Measurements from ENCODE around the gene GRIN2A.

Gene GRIN2A

DNA sequence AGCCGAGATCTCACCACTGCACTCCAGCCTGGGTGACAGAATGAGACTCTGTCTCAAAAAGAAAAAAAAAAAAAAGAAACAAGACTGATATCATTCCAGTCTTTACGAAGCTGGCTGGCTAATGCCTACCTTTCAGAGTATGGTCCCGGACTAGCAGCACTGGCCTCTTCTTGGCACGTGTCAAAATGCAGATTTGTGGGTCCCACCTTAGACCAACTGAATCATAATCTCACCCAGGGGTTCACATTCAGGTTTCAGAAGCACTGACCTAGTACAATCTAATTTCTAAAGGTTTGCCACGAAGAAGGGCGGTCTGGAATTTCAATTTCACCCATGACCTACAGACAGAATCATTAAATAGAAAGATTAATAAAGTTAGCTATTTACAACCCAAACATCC, 43.4 kb upstream of the GRIN2A start:
- Histone ChIP-seq H3K4me3 (replicated peaks; ENCODE audit: low read depth, low read length) (no peak overlapping the region), H3K27me3 (replicated peaks; ENCODE audit: control insufficient read depth, insufficient read depth, low read length) (no peaks in the 10 kb centered on the region), H3K36me3 (ENCODE audit: control insufficient read depth, insufficient read depth, low read length) (no peaks in the 10 kb centered on the region)
- no peak for DNase-seq (ENCODE audit: extremely low read depth, insufficient read length)
- TF ChIP-seq, protein P1, sequence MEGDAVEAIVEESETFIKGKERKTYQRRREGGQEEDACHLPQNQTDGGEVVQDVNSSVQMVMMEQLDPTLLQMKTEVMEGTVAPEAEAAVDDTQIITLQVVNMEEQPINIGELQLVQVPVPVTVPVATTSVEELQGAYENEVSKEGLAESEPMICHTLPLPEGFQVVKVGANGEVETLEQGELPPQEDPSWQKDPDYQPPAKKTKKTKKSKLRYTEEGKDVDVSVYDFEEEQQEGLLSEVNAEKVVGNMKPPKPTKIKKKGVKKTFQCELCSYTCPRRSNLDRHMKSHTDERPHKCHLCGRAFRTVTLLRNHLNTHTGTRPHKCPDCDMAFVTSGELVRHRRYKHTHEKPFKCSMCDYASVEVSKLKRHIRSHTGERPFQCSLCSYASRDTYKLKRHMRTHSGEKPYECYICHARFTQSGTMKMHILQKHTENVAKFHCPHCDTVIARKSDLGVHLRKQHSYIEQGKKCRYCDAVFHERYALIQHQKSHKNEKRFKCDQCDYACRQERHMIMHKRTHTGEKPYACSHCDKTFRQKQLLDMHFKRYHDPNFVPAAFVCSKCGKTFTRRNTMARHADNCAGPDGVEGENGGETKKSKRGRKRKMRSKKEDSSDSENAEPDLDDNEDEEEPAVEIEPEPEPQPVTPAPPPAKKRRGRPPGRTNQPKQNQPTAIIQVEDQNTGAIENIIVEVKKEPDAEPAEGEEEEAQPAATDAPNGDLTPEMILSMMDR (IDR thresholded peaks at IDR 0.05; ENCODE audit: insufficient read depth, low read length, poor library complexity, severe bottlenecking), result no peak

- Histone ChIP-seq H3K27me3 (replicated peaks; ENCODE audit: control insufficient read depth, insufficient read depth, low read length) (no peaks in the 10 kb centered on the region), H3K36me3 (ENCODE audit: control insufficient read depth, insufficient read depth, low read length) (no peaks in the 10 kb centered on the region), H3K4me3 (replicated peaks; ENCODE audit: low read depth, low read length) (no peak overlapping the region)
- TF ChIP-seq, protein P1 (IDR thresholded peaks at IDR 0.05; ENCODE audit: insufficient read depth, low read length, poor library complexity, severe bottlenecking), result no peak
- no peak for DNase-seq (ENCODE audit: extremely low read depth, insufficient read length)
Measured at GRCh38 chr16:10224850-10225249, 42.6 kb upstream of the GRIN2A start.

GRCh38 chr16:10220942-10221341, 38.7 kb upstream of the GRIN2A start:
- no peak overlapping the region for H3K4me3 ChIP-seq (replicated peaks; ENCODE audit: low read depth, low read length)
- DNase-seq (ENCODE audit: extremely low read depth, insufficient read length), result no peak
- H3K27me3 ChIP-seq (replicated peaks; ENCODE audit: control insufficient read depth, insufficient read depth, low read length), result no peaks in the 10 kb centered on the region
- H3K36me3 ChIP-seq (ENCODE audit: control insufficient read depth, insufficient read depth, low read length), result no peaks in the 10 kb centered on the region
- TF ChIP-seq, protein P1 (IDR thresholded peaks at IDR 0.05; ENCODE audit: insufficient read depth, low read length, poor library complexity, severe bottlenecking), result no peak

GRCh38 chr16:10219742-10220141, 37.5 kb upstream of the GRIN2A start:
- no peaks in the 10 kb centered on the region for H3K27me3 ChIP-seq (replicated peaks; ENCODE audit: control insufficient read depth, insufficient read depth, low read length)
- no peak overlapping the region for H3K4me3 ChIP-seq (replicated peaks; ENCODE audit: low read depth, low read length)
- no peaks in the 10 kb centered on the region for H3K36me3 ChIP-seq (ENCODE audit: control insufficient read depth, insufficient read depth, low read length)
- TF ChIP-seq, protein P1 (IDR thresholded peaks at IDR 0.05; ENCODE audit: insufficient read depth, low read length, poor library complexity, severe bottlenecking), result no peak
- no peak for DNase-seq (ENCODE audit: extremely low read depth, insufficient read length)

GRCh38 chr16:10218490-10219206, 36.4 kb upstream of the GRIN2A start:
- DNase-seq (ENCODE audit: extremely low read depth, insufficient read length), result no peak
- TF ChIP-seq, protein P1 (IDR thresholded peaks at IDR 0.05; ENCODE audit: insufficient read depth, low read length, poor library complexity, severe bottlenecking), result no peak
- H3K4me3 ChIP-seq (replicated peaks; ENCODE audit: low read depth, low read length), result no peak overlapping the region
- no peaks in the 10 kb centered on the region for H3K36me3 ChIP-seq (ENCODE audit: control insufficient read depth, insufficient read depth, low read length)
- H3K27me3 ChIP-seq (replicated peaks; ENCODE audit: control insufficient read depth, insufficient read depth, low read length), result no peaks in the 10 kb centered on the region

DNA sequence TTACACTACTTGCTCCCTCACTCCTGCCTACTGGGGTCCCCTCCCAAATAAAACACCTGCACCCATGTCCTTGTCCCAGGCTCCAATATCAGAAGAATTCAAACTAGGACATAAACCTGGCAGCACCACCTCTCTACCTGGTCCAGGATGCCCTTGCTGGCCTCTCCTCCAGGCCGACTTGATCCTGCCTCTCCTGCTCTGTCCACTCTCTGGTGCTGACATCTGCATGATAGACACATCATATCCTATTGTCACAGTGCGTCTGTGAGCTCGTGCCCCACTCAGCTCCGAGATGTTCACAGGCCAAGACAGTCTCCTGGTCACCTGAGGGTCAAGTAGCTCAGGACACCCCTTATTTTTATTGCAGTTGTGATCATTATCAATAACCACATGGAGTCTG, 31.5 kb upstream of the GRIN2A start:
- no peak overlapping the region for H3K4me3 ChIP-seq (replicated peaks; ENCODE audit: low read depth, low read length)
- no peaks in the 10 kb centered on the region; the same call in 1 of the 2 replicates for H3K27me3 ChIP-seq (replicated peaks; ENCODE audit: control insufficient read depth, insufficient read depth, low read length)
- TF ChIP-seq, protein P1 (IDR thresholded peaks at IDR 0.05; ENCODE audit: insufficient read depth, low read length, poor library complexity, severe bottlenecking), result no peak
- DNase-seq (ENCODE audit: extremely low read depth, insufficient read length), result no peak
- H3K36me3 ChIP-seq (ENCODE audit: control insufficient read depth, insufficient read depth, low read length), result no peaks in the 10 kb centered on the region
